ENCODE measurements around the gene DLD.

- TF ChIP-seq GATA1 (IDR thresholded peaks at IDR 0.05; ENCODE audit: low read depth, low read length) (no peak), POLR2A (IDR thresholded peaks at IDR 0.05; ENCODE audit: low read length) (no peak)
Measured at GRCh38 chr7:107937531-107937930, 46.5 kb downstream of the DLD start.

Measured in erythroblast (primary cell).